A549 (cell line): ENCODE data around the gene NFATC2.

Source experiments
- CEBPB ChIP-seq, 2 experiments: fragments of >200 bp in 1 of 2; sonication (Bioruptor Twin) in 1 of 2; formaldehyde crosslinking in 1 of 2; IDR thresholded peaks; 2 replicates each; pipeline ENCODE4 v1.6.1; 2012 to 2016
- CTCF ChIP-seq: fragments of >200 bp; sonication (Bioruptor Twin); formaldehyde crosslinking; IDR thresholded peaks from 3 replicates; pipeline ENCODE4 v1.5.1; 2016
- ESRRA ChIP-seq: fragments of 150-350 bp; IDR thresholded peaks from 2 replicates; pipeline ENCODE4 v1.6.1; 2014; ENCODE audit warnings: mild to moderate bottlenecking, low read length, borderline replicate concordance
- JUNB ChIP-seq: fragments of >200 bp; sonication (Bioruptor Twin); formaldehyde crosslinking; IDR thresholded peaks from 2 replicates; pipeline ENCODE4 v1.6.1; 2016
- MAX ChIP-seq: IDR thresholded peaks from 2 replicates; pipeline ENCODE4 v1.6.1; 2012
- POLR2A ChIP-seq: IDR thresholded peaks from 2 replicates; pipeline ENCODE4 v1.6.1; 2012; ENCODE audit warnings: mild to moderate bottlenecking, low read length
- RAD21 ChIP-seq, 2 experiments: fragments of >200 bp in 1 of 2; sonication (Bioruptor Twin) in 1 of 2; formaldehyde crosslinking in 1 of 2; IDR thresholded peaks in 1 of 2; conservative IDR thresholded peaks in 1 of 2; 2 replicates in 1 of 2; 3 replicates in 1 of 2; pipeline ENCODE4 v1.6.1; 2012 to 2018; ENCODE audit warnings: inconsistent platforms in 1 of 2
- RCOR1 ChIP-seq: fragments of 150-350 bp; IDR thresholded peaks from 2 replicates; pipeline ENCODE4 v1.6.1; 2014; ENCODE audit warnings: antibody characterized with exemption, low read length, low read depth
- REST ChIP-seq: fragments of 200-600 bp; sonication (generic); IDR thresholded peaks from 2 replicates; pipeline ENCODE4 v1.6.1; 2016; ENCODE audit warnings: antibody characterized with exemption, mild to moderate bottlenecking, moderate library complexity
- RFX5 ChIP-seq: fragments of 450-650 bp; IDR thresholded peaks from 2 replicates; pipeline ENCODE4 v1.7.1; 2014; ENCODE audit warnings: antibody characterized with exemption, mild to moderate bottlenecking, moderate library complexity
- SMC3 ChIP-seq: fragments of >200 bp; sonication (Bioruptor Twin); formaldehyde crosslinking; IDR thresholded peaks from 3 replicates; pipeline ENCODE4 v1.6.1; 2018; ENCODE audit warnings: inconsistent platforms

GRCh38 chr20:51410586-51411325 is 131.8 kb downstream of the NFATC2 start:
- TF ChIP-seq CTCF, result no peak
- TF ChIP-seq MAX, result no peak
- no peak for TF ChIP-seq REST
- TF ChIP-seq RAD21 (conservative IDR thresholded peaks at IDR 0.05 in 1 of 2, IDR thresholded peaks at IDR 0.05 in 1 of 2), result no peak
- no peak for TF ChIP-seq POLR2A
- TF ChIP-seq JUNB, result no peak
- TF ChIP-seq RCOR1, result no peak
- no peak for TF ChIP-seq SMC3
- TF ChIP-seq RFX5, result no peak
- no peak for TF ChIP-seq ESRRA
- no peak for TF ChIP-seq CEBPB (IDR thresholded peaks at IDR 0.05)
